D341Med (cell line): Measurements from ENCODE around the gene KLHL12.
"Not testable (repeated sequence)": the region's sequence is repeated elsewhere in the genome, so short reads cannot be mapped to it uniquely, and the experiment has no call there.

Experiments used
- DNase-seq: peaks from one replicate; pipeline ENCODE4 v3.0.0; 2012; ENCODE audit warnings: low spot score

The KLHL12 gene

GRCh38 chr1:202951437-202951836 is 24.4 kb upstream of the KLHL12 start:
- DNase-seq, result no peak

- no peak for DNase-seq
These were observed 18.4 kb upstream of the KLHL12 start for GRCh38 chr1:202945483-202945882.

DNA sequence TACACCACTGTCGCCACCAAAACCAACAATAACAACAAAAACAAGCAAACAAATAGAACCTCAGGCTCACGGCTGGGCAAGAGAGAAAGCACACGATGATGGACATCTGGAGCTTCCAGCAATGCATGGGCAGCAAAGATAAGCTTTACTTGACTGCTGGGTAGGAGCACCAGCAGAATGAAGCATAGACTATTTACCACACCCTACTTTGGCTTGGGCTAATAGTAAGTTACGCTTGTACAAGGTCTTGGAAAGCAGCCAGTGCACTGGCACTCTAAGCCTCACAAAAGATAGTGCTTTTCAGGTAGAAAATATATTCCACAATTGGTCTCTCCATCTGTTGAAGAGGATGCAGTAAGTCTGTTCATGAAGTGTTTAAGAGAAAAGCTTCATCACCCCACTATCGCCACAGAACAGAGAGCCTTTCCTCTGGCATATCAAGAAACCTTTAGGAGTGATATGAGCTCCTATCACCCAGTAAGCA is 17.4 kb upstream of the KLHL12 start:
- DNase-seq, result no peak

DNA sequence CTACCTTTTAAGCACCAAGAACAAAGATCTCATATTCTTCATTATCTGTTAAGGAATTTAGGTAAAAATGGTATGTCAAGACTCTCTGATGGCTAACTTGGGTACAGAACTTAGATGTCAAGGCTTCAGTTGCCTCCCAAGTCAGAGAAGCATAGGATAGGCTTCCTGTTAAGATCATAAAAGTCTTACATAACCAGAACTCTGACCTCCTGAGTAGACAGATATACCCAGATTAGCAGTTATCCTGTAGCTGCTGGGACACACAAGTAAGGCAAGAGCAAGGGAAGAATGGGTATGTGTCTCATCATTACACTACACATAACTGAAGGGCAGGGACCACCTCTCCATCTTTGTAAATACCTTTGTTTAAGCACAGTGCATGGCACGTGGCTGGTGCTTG is 15.4 kb upstream of the KLHL12 start:
- no peak for DNase-seq

- DNase-seq, result no peak
These were observed 14.3 kb upstream of the KLHL12 start for GRCh38 chr1:202941372-202941771.

DNA sequence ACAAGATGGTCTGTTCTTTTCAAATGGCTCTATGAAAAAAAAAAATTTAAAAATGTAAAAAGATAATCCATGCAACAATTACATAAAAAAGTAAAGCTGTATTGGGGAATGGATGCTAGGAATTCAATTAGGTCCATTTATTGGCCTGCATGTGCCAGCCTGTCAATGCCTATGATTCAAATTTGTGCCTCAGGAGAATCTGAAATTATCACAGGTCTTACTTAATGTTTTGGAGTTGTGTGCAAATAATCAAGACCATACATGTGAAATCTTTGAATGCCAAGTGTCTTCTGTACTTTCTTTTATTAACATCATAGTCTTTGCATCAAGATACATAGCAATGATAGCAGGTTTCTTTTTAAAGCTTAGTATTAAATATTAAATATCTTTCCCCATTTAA is 13.5 kb upstream of the KLHL12 start:
- DNase-seq, result no peak

DNA sequence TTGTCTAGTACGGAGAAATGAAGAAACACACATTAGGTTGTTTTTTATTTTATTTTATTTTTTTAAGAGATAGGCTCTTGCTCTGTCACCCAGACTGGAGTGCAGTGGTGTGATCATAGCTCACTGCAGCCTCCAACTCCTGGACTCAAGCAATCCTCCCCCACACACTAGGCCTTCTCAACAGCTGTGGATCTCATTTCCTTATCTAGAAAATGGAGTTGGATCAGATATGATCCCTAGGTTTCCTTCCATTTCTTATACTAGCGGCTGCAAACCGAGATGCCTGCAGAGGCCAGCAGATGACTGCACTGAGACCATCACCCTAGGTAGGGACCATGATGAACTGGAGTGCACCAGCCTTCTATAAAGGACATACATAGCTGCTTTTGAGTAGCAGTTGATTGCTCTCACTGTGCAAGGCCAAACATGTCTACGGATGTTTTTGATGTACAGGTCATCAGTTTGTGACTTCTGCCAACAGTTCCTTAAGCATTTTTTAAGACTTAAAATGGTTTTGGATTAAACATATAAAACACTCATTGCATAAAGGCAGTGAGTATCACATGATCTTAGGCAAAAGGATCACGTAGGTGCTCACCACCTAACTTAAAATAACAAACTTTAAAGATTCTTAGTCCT is 11.4 kb upstream of the KLHL12 start:
- no peak for DNase-seq

DNA sequence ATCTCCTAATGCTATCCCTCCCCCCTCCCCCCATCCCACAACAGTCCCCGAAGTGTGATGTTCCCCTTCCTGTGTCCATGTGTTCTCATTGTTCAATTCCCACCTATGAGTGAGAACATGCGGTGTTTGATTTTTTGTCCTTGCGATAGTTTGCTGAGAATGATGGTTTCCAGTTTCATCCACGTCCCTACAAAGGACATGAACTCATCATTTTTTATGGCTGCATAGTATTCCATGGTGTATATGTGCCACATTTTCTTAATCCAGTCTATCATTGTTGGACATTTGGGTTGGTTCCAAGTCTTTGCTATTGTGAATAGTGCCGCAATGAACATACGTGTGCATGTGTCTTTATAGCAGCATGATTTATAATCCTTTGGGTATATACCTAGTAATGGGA is 9.4 kb upstream of the KLHL12 start:
- not testable (repeated sequence) for DNase-seq

DNA sequence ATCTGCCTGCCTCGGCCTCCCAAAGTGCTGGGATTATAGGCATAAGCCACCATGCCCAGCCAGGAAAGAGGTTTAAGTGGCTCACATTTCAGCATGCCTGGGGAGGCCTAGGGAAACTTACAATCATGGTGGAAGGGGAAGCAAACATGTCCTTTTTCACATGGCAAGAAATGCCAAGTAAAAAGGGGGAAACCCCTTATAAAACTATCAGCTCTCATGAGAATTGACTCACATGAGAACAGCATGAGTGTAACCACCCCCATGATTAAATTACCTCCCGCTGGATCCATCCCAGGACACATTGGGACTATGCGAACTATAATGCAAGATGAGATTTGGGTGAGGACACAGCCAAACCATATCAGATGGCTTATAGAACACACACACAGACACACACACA is 8.8 kb upstream of the KLHL12 start:
- no peak for DNase-seq

GRCh38 chr1:202934755-202935154 is 7.7 kb upstream of the KLHL12 start:
- DNase-seq, result no peak

GRCh38 chr1:202932476-202932875 is 5.4 kb upstream of the KLHL12 start:
- DNase-seq, result no peak

DNA sequence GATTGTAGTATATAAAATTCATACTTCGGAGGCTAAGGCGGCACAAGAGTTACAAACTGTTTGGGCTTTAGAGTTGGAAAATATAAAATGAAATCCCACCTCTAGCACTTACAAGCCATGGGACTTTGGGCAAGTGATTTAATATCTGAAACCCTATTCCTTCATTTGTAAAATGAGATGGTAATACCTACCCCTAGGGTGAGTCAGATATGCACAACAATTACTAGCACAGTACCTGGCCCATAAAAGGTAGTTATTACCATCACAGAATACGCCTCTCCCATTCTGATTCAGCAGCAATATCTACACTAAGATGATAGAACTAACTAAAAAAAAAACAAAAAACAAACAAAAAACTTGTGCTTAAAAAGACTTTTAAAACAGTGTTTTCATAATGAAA is 3.5 kb downstream of the KLHL12 start:
- no peak for DNase-seq

DNA sequence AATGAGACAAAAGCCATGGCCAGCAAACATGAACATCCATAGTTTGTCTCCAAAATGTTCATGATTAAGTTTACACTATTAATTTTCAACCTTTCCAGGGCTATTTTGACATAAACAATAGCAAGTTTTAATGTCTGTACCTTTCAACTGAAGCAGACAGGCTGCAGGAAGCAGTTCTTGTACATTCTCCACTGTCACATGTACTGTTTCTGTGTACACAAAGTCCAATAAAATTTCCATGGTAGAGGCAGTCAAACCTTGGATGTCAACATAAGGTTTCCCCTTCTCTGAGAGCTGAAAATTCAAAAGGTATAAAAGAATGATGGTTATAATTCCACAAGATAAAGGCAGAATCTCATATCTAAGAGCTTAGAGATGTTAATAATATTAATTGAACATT is 7.4 kb downstream of the KLHL12 start:
- DNase-seq, result no peak

DNA sequence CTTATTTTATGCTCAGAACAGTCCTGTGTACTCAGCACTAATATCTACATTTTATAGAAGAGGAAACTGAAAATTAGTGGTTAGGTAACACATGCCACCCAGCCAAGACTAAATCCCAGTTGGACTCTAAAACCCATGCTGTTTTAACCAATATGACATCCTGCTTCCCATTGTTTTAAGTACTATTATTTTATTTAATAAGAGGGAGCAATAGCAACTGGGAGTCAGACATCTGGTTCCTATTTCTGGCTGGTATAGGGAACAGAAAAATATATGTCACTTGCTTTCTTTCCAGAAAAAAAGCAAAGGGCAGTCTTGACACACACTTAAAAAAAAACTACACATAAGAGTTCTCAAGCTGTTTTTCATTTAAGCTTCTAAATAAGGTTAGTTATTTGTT is 11.9 kb downstream of the KLHL12 start:
- no peak for DNase-seq

- DNase-seq, result not testable (repeated sequence)
These were observed 14.6 kb downstream of the KLHL12 start for GRCh38 chr1:202912476-202912875.

DNA sequence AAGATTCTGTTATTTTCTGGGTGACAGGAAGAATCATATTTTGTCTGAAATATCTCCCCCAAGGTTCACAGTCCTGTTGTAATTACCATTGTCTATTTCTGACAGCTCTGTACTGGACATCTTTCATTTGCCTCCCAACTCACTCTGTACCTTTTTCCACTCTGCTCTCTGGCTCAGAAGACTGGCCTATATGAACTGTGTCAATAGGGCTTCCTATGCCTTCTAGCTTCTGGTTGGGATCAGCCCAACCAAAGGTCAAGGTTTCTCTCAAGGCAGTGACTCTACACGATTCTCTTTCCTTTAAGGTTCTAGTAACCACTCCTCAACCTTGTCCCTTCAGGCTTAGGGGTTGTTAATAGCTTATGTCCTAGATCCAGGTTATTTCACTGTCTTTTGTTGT is 17.5 kb downstream of the KLHL12 start:
- no peak for DNase-seq

DNA sequence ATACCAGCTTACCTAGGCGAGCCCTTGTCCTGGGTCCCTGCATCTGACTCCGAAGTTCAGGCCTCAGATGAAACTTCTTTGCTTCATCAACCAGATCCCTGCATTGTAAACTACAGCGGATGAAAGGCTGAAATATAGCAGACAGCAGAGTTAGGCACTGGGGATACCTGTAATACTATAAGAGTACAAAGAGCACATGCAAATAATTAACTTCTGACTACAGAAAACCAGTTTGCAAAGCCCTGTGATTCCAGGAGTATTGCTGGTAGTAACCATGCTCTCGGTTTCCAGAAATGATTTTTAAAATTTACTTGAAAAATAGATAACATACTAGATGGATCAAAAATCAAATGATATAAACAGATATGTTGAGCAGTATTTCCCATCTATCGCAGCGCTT is 18.0 kb downstream of the KLHL12 start:
- DNase-seq, result no peak

DNA sequence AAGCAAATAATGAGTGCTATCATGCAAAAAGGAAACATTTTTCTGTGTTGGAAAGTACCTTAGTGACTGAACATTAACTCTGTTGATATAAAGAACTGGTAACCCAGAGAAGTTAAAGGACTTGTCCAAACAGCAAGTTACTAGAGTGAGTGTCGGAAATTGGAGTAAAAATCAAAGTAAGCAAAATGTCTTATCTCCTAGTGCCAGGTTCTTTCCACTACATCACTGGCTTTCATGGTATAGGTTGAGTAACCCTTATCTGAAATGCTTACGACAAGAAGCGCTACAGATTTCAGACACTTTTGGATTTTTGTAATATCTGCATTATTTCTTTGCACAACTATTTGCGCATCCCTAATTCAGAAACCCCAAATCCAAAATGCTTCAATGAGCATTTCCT is 21.7 kb downstream of the KLHL12 start:
- DNase-seq, result no peak

DNA sequence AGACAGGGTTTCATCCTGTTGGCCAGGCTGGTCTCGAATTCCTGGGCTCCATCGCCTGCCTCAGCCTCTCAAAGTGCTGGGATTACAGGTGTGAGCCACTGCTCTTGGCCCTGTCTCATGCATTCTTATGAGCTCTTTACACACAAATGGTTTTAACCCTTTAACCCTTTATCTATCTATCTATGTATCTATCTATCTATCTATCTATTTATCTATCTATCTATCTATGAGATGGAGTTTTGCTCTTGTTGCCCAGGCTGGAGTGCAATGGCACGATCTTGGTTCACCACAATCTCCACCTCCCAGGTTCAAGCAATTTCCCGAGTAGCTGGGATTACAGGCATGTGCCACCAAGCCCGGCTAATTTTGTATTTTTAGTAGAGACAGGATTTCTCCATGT is 23.2 kb downstream of the KLHL12 start:
- DNase-seq, result not testable (repeated sequence)

DNA sequence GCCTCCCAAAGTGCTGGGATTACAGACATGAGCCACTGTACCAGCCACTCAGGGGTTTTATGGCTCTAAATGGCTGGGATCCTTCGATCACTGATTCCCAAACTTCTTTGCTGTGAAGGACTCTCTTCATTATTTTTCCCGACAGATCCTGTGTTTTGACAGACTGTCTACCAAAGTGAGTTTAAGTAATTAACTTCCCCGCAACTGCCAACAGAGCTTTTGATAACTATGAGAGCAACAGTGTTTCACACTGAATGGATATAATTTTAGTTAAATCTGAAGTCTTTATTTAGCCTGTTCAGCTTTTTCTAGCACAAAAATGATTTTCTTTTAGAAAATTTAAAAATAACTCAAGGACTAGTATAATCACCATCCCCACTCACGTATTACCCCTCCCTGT is 25.5 kb downstream of the KLHL12 start:
- no peak for DNase-seq

DNA sequence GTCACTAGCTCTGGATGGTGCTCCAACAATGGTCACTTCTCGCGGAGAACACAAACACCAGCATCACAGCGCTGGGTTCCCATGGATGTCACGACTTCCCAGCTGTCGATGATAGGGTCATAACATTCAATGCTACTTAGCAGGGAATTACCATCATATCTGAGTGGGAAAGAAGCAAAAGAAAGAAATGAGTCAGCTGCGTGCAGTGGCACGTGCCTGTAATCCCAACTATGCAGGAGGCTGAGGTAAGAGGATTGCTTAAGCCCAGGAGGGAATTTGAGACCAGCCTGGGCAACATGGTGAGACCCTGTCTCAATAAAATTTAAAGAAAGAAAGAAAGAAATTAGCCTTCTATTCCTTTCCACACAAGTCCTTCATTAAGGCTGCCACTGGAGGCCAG is 34.5 kb downstream of the KLHL12 start:
- no peak for DNase-seq

DNA sequence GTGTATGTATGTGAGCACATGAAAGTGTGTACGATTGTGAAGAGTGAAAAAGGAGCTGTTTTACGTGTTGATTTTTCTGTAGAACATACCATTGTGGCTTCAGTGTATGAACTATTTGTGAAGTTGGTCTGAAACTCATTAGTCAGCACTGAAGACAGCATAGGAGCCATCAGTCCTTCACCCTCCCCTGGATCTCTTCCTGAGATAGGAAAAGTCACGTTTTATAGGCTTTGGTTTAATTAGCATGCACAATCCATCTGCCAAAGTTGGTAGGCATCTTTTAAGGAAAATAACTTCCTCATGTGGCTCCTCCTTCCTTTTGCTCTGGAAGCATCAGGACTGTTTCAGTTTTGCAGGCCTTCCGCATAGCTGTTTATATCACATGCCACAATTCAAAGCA is 36.6 kb downstream of the KLHL12 start:
- DNase-seq, result no peak

- DNase-seq, result peak; percentile 99
These were observed 38.3 kb downstream of the KLHL12 start, which contains the start of gene RABIF for GRCh38 chr1:202888531-202889360. RABIF (minus strand) TSS chr1:202889149; CDS start chr1:202889098, 51 bp downstream.

DNA sequence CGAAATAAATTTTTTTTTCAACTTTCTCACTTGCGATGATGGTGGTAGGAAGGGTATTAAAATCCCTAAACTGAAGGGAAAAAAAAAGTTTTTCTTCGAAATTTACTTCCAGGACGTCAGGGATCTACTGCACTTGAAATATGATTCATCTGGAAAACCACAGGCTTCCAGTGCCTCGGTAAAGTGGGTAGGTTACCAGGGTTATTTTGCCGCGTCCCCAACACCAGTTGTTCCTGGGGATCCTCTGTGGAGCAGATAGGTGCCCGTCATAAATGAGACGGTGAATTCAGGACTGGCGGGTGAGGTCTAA is 38.9 kb downstream of the KLHL12 start:
- no peak for DNase-seq
